WTC11 (cell line): ENCODE data around the gene EDAR. TPM values are rescaled to one million over a fixed set of nuclear protein-coding genes. Genes with fewer than 3 reads are reported as not detected.

Source experiments
- ATAC-seq: fragments of 200-7000 bp; cut with Tn5 transposase; 2 replicates; pipeline ENCODE4 v1.10.0; 2021; ENCODE audit warnings: mild to moderate bottlenecking, moderate library complexity
- CTCF ChIA-PET: fragments of 300-600 bp; sonication (Branson Sonifier 250); formaldehyde crosslinking; loops from one replicate; lab custom pipeline; 2021; ENCODE audit warnings: antibody characterized with exemption; lab: Charles Lee
- POLR2A ChIA-PET: fragments of 350-600 bp; sonication (Branson Sonifier 250); formaldehyde crosslinking; loops from one replicate; lab custom pipeline; 2021; ENCODE audit warnings: antibody characterized with exemption; lab: Charles Lee
- DNase-seq: peaks from one replicate; pipeline ENCODE4 v3.0.0; 2021; ENCODE audit warnings: low spot score
- H3K27ac Mint-ChIP-seq: 2 replicates; pipeline ENCODE4 v1.8.0; 2021; ENCODE audit warnings: mixed read lengths
- H3K27me3 Mint-ChIP-seq: 2 replicates; pipeline ENCODE4 v1.8.0; 2021; ENCODE audit warnings: low read depth, mild to moderate bottlenecking, moderate library complexity, mixed read lengths
- H3K36me3 Mint-ChIP-seq: 2 replicates; pipeline ENCODE4 v1.8.0; 2021; ENCODE audit warnings: mixed read lengths
- H3K4me1 Mint-ChIP-seq: 2 replicates; pipeline ENCODE4 v1.8.0; 2022; ENCODE audit warnings: mixed read lengths
- H3K4me3 Mint-ChIP-seq: 2 replicates; pipeline ENCODE4 v1.8.0; 2021; ENCODE audit warnings: mild to moderate bottlenecking, moderate library complexity, mixed read lengths
- H3K9me3 Mint-ChIP-seq: 2 replicates; pipeline ENCODE4 v1.8.0; 2021; ENCODE audit warnings: mixed read lengths
- ESRRA ChIP-seq: sonication (generic); formaldehyde crosslinking; IDR thresholded peaks from 2 replicates; pipeline ENCODE4 v1.8.1; 2022; ENCODE audit warnings: mild to moderate bottlenecking, missing genetic modification reagents, borderline replicate concordance
- ETV6 ChIP-seq: sonication (generic); formaldehyde crosslinking; IDR thresholded peaks from 2 replicates; pipeline ENCODE4 v1.8.1; 2022; ENCODE audit warnings: mild to moderate bottlenecking, missing genetic modification reagents
- GABPB1 ChIP-seq: sonication (generic); formaldehyde crosslinking; IDR thresholded peaks from 2 replicates; pipeline ENCODE4 v1.8.1; 2023; ENCODE audit warnings: mild to moderate bottlenecking, missing genetic modification reagents
- GTF2I ChIP-seq: fragments of 250-450 bp; sonication (Bioruptor Pico); conservative IDR thresholded peaks from 2 replicates; pipeline ENCODE4 v1.4.0; 2021; ENCODE audit warnings: mild to moderate bottlenecking
- JAZF1 ChIP-seq: fragments of 250-450 bp; sonication (Bioruptor Pico); IDR thresholded peaks from 2 replicates; pipeline ENCODE4 v1.9.0; 2021; ENCODE audit warnings: moderate library complexity, mild to moderate bottlenecking, inconsistent platforms
- MYBL2 ChIP-seq: sonication (generic); formaldehyde crosslinking; IDR thresholded peaks from 2 replicates; pipeline ENCODE4 v1.8.1; 2023; ENCODE audit warnings: mild to moderate bottlenecking, moderate library complexity, missing genetic modification reagents
- NR1H2 ChIP-seq: sonication (generic); formaldehyde crosslinking; IDR thresholded peaks from 2 replicates; pipeline ENCODE4 v1.9.0; 2021; ENCODE audit warnings: mild to moderate bottlenecking, moderate library complexity, missing genetic modification reagents
- ZBTB21 ChIP-seq: sonication (generic); formaldehyde crosslinking; IDR thresholded peaks from 2 replicates; pipeline ENCODE4 v1.8.1; 2023; ENCODE audit warnings: mild to moderate bottlenecking, missing genetic modification reagents, borderline replicate concordance
- ZNF121 ChIP-seq: sonication (generic); formaldehyde crosslinking; IDR thresholded peaks from 2 replicates; pipeline ENCODE4 v1.8.0; 2023; ENCODE audit warnings: missing genetic modification reagents
- ZNF396 ChIP-seq: fragments of 250-450 bp; sonication (Bioruptor Pico); IDR thresholded peaks from 2 replicates; pipeline ENCODE4 v1.8.0; 2021; ENCODE audit warnings: mild to moderate bottlenecking, moderate library complexity, borderline replicate concordance
- total RNA-seq: library from RNA; stranded (reverse); gene quantifications from 3 replicates; pipeline ENCODE4 v1.2.3, GENCODE V29; 2021
- TF ChIP-seq, protein P1 (sequence below): sonication (generic); formaldehyde crosslinking; IDR thresholded peaks from 2 replicates; pipeline ENCODE4 v1.8.1; 2022; ENCODE audit warnings: mild to moderate bottlenecking, missing genetic modification reagents, moderate library complexity, borderline replicate concordance
- TF ChIP-seq, protein P2 (sequence below): fragments of 200-600 bp; IDR thresholded peaks from 2 replicates; pipeline ENCODE4 v1.8.0; 2022; ENCODE audit warnings: antibody characterized with exemption
- TF ChIP-seq, protein P3 (sequence below): sonication (generic); formaldehyde crosslinking; IDR thresholded peaks from 2 replicates; pipeline ENCODE4 v1.8.1; 2022; ENCODE audit warnings: missing genetic modification reagents, borderline replicate concordance
- TF ChIP-seq, protein P4 (sequence below): sonication (generic); formaldehyde crosslinking; IDR thresholded peaks from 2 replicates; pipeline ENCODE4 v1.8.0; 2023; ENCODE audit warnings: missing genetic modification reagents, mild to moderate bottlenecking, borderline replicate concordance
- TF ChIP-seq, protein P5 (sequence below): sonication (generic); formaldehyde crosslinking; IDR thresholded peaks from 2 replicates; pipeline ENCODE4 v1.8.1; 2023; ENCODE audit warnings: mild to moderate bottlenecking, missing genetic modification reagents, borderline replicate concordance
- TF ChIP-seq, protein P6 (sequence below): fragments of 250-450 bp; sonication (Bioruptor Pico); IDR thresholded peaks from 2 replicates; pipeline ENCODE4 v1.9.0; 2021; ENCODE audit warnings: mild to moderate bottlenecking
- TF ChIP-seq, protein P7 (sequence below): sonication (generic); formaldehyde crosslinking; IDR thresholded peaks from 2 replicates; pipeline ENCODE4 v1.8.1; 2023; ENCODE audit warnings: mild to moderate bottlenecking, missing genetic modification reagents

Gene EDAR
- total RNA-seq, 1 experiment from 2014 or later, result not detected

DNA sequence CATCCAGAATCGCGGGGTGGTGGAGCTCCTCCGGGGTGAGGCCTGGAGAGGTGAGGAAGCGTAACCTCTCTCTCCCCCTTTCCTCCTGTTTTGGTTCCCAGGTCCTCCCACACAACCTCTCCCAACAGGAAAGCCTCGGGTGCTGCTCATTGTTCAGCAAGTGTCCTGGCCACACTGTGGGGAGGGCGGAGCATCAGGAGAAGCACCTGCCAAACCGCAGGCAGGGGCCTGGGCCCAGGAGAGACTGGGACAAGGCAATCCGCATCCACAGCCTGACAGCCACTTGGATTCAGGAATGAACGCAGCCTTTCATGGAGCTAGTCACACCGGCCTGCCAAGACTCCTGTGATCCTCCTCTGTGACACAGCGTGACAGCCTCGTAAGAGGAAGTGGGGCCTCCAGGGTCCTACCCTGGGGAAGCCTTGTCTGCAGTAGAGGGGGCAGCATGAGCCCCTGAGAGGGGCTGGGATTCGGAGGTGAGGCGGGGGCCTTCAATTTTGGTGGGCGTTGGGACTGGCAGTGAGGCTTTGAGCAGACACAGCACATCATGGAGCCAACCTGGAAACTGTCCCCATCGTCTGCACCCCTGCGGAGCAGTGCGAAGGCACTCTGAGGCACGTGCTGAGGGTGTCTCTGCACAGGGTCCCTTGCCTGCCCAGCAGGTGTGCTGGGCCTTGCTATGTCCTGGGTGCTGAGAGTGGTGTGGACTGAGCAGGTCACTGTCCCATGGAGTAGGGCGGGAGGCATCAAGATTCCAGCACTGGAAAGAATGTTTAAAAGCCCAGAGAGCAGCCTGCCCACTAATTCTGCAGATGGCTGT is 62.2 kb downstream of the EDAR start:
- no peaks in the 10 kb centered on the region for H3K36me3 Mint-ChIP-seq
- ATAC-seq (peak; percentile 43), DNase-seq (no peak)
- no peaks in the 10 kb centered on the region; the same call in 1 of the 2 replicates for H3K27me3 Mint-ChIP-seq
- no peak overlapping the region for H3K4me3 Mint-ChIP-seq
- ChIA-PET CTCF (interaction anchor here (1.3 to 2.0 kb wide), 3 partner anchors 20 to 176 kb away, joined by 3 to 5 read pairs (median 5); no protein-coding TSS in a partner anchor), POLR2A (no interaction called here)
- H3K27ac Mint-ChIP-seq, result no peak overlapping the region
- H3K4me1 Mint-ChIP-seq, result peaks cover 4% of the 10 kb centered on the region
- H3K9me3 Mint-ChIP-seq, result no peaks in the 10 kb centered on the region
- TF ChIP-seq, protein P1, sequence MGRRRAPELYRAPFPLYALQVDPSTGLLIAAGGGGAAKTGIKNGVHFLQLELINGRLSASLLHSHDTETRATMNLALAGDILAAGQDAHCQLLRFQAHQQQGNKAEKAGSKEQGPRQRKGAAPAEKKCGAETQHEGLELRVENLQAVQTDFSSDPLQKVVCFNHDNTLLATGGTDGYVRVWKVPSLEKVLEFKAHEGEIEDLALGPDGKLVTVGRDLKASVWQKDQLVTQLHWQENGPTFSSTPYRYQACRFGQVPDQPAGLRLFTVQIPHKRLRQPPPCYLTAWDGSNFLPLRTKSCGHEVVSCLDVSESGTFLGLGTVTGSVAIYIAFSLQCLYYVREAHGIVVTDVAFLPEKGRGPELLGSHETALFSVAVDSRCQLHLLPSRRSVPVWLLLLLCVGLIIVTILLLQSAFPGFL (CRISPR knock-in tag), result no peak
- TF ChIP-seq ZBTB21 (CRISPR knock-in tag) (no peak), ZNF121 (CRISPR knock-in tag) (no peak), NR1H2 (no peak), GABPB1 (CRISPR knock-in tag) (no peak), JAZF1 (CRISPR knock-in tag) (no peak), ETV6 (CRISPR knock-in tag) (no peak), MYBL2 (CRISPR knock-in tag) (no peak), ZNF396 (CRISPR knock-in tag) (no peak), GTF2I (CRISPR knock-in tag) (no peak), ESRRA (CRISPR knock-in tag) (no peak)
- TF ChIP-seq, protein P2, sequence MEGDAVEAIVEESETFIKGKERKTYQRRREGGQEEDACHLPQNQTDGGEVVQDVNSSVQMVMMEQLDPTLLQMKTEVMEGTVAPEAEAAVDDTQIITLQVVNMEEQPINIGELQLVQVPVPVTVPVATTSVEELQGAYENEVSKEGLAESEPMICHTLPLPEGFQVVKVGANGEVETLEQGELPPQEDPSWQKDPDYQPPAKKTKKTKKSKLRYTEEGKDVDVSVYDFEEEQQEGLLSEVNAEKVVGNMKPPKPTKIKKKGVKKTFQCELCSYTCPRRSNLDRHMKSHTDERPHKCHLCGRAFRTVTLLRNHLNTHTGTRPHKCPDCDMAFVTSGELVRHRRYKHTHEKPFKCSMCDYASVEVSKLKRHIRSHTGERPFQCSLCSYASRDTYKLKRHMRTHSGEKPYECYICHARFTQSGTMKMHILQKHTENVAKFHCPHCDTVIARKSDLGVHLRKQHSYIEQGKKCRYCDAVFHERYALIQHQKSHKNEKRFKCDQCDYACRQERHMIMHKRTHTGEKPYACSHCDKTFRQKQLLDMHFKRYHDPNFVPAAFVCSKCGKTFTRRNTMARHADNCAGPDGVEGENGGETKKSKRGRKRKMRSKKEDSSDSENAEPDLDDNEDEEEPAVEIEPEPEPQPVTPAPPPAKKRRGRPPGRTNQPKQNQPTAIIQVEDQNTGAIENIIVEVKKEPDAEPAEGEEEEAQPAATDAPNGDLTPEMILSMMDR, result no peak
- TF ChIP-seq, protein P3, sequence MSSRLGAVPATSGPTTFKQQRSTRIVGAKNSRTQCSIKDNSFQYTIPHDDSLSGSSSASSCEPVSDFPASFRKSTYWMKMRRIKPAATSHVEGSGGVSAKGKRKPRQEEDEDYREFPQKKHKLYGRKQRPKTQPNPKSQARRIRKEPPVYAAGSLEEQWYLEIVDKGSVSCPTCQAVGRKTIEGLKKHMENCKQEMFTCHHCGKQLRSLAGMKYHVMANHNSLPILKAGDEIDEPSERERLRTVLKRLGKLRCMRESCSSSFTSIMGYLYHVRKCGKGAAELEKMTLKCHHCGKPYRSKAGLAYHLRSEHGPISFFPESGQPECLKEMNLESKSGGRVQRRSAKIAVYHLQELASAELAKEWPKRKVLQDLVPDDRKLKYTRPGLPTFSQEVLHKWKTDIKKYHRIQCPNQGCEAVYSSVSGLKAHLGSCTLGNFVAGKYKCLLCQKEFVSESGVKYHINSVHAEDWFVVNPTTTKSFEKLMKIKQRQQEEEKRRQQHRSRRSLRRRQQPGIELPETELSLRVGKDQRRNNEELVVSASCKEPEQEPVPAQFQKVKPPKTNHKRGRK, result no peak
- TF ChIP-seq, protein P4, sequence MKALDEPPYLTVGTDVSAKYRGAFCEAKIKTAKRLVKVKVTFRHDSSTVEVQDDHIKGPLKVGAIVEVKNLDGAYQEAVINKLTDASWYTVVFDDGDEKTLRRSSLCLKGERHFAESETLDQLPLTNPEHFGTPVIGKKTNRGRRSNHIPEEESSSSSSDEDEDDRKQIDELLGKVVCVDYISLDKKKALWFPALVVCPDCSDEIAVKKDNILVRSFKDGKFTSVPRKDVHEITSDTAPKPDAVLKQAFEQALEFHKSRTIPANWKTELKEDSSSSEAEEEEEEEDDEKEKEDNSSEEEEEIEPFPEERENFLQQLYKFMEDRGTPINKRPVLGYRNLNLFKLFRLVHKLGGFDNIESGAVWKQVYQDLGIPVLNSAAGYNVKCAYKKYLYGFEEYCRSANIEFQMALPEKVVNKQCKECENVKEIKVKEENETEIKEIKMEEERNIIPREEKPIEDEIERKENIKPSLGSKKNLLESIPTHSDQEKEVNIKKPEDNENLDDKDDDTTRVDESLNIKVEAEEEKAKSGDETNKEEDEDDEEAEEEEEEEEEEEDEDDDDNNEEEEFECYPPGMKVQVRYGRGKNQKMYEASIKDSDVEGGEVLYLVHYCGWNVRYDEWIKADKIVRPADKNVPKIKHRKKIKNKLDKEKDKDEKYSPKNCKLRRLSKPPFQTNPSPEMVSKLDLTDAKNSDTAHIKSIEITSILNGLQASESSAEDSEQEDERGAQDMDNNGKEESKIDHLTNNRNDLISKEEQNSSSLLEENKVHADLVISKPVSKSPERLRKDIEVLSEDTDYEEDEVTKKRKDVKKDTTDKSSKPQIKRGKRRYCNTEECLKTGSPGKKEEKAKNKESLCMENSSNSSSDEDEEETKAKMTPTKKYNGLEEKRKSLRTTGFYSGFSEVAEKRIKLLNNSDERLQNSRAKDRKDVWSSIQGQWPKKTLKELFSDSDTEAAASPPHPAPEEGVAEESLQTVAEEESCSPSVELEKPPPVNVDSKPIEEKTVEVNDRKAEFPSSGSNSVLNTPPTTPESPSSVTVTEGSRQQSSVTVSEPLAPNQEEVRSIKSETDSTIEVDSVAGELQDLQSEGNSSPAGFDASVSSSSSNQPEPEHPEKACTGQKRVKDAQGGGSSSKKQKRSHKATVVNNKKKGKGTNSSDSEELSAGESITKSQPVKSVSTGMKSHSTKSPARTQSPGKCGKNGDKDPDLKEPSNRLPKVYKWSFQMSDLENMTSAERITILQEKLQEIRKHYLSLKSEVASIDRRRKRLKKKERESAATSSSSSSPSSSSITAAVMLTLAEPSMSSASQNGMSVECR (CRISPR knock-in tag), result no peak
- TF ChIP-seq, protein P5, sequence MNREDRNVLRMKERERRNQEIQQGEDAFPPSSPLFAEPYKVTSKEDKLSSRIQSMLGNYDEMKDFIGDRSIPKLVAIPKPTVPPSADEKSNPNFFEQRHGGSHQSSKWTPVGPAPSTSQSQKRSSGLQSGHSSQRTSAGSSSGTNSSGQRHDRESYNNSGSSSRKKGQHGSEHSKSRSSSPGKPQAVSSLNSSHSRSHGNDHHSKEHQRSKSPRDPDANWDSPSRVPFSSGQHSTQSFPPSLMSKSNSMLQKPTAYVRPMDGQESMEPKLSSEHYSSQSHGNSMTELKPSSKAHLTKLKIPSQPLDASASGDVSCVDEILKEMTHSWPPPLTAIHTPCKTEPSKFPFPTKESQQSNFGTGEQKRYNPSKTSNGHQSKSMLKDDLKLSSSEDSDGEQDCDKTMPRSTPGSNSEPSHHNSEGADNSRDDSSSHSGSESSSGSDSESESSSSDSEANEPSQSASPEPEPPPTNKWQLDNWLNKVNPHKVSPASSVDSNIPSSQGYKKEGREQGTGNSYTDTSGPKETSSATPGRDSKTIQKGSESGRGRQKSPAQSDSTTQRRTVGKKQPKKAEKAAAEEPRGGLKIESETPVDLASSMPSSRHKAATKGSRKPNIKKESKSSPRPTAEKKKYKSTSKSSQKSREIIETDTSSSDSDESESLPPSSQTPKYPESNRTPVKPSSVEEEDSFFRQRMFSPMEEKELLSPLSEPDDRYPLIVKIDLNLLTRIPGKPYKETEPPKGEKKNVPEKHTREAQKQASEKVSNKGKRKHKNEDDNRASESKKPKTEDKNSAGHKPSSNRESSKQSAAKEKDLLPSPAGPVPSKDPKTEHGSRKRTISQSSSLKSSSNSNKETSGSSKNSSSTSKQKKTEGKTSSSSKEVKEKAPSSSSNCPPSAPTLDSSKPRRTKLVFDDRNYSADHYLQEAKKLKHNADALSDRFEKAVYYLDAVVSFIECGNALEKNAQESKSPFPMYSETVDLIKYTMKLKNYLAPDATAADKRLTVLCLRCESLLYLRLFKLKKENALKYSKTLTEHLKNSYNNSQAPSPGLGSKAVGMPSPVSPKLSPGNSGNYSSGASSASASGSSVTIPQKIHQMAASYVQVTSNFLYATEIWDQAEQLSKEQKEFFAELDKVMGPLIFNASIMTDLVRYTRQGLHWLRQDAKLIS (CRISPR knock-in tag), result no peak
- TF ChIP-seq, protein P6, sequence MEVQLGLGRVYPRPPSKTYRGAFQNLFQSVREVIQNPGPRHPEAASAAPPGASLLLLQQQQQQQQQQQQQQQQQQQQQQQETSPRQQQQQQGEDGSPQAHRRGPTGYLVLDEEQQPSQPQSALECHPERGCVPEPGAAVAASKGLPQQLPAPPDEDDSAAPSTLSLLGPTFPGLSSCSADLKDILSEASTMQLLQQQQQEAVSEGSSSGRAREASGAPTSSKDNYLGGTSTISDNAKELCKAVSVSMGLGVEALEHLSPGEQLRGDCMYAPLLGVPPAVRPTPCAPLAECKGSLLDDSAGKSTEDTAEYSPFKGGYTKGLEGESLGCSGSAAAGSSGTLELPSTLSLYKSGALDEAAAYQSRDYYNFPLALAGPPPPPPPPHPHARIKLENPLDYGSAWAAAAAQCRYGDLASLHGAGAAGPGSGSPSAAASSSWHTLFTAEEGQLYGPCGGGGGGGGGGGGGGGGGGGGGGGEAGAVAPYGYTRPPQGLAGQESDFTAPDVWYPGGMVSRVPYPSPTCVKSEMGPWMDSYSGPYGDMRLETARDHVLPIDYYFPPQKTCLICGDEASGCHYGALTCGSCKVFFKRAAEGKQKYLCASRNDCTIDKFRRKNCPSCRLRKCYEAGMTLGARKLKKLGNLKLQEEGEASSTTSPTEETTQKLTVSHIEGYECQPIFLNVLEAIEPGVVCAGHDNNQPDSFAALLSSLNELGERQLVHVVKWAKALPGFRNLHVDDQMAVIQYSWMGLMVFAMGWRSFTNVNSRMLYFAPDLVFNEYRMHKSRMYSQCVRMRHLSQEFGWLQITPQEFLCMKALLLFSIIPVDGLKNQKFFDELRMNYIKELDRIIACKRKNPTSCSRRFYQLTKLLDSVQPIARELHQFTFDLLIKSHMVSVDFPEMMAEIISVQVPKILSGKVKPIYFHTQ (CRISPR knock-in tag), result no peak
- TF ChIP-seq, protein P7, sequence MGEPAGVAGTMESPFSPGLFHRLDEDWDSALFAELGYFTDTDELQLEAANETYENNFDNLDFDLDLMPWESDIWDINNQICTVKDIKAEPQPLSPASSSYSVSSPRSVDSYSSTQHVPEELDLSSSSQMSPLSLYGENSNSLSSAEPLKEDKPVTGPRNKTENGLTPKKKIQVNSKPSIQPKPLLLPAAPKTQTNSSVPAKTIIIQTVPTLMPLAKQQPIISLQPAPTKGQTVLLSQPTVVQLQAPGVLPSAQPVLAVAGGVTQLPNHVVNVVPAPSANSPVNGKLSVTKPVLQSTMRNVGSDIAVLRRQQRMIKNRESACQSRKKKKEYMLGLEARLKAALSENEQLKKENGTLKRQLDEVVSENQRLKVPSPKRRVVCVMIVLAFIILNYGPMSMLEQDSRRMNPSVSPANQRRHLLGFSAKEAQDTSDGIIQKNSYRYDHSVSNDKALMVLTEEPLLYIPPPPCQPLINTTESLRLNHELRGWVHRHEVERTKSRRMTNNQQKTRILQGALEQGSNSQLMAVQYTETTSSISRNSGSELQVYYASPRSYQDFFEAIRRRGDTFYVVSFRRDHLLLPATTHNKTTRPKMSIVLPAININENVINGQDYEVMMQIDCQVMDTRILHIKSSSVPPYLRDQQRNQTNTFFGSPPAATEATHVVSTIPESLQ (CRISPR knock-in tag), result no peak
